Fibroblast of lung (primary cell): ENCODE measurements around the gene CCNE1.

Experiments
- CTCF ChIP-seq, 2 donors: IDR thresholded peaks in 1 of 2; conservative IDR thresholded peaks in 1 of 2; 1 replicate in 1 of 2; 2 replicates in 1 of 2; pipeline ENCODE4 v1.5.1; 2011 to 2012; ENCODE audit warnings: low read length in 2 of 2, control low read depth in 1 of 2, inconsistent platforms in 1 of 2, low read depth in 1 of 2, mild to moderate bottlenecking in 1 of 2
- EZH2 ChIP-seq: IDR thresholded peaks from 2 replicates; pipeline ENCODE4 v1.5.1; 2012; ENCODE audit warnings: low read length, control low read depth, mild to moderate bottlenecking; ENCODE audit errors: missing control alignments

- TF ChIP-seq CTCF (conservative IDR thresholded peaks at IDR 0.05 in 1 of 2, IDR thresholded peaks at IDR 0.05 in 1 of 2; ENCODE audit: low read depth in 1 of 2, low read length in 2 of 2): no peak
- TF ChIP-seq EZH2: no peak
These were observed 12.9 kb upstream of the CCNE1 start for GRCh38 chr19:29798774-29799497.
